Large intestine (tissue), 3 donors: ENCODE data around the gene NPHP4. TPM values are rescaled to one million over a fixed set of nuclear protein-coding genes. Genes with fewer than 3 reads are reported as not detected.

Experiments used
- DNase-seq, 2 donors: peaks; one replicate each; pipeline versions ENCODE4 v3.0.0 to v3.0.0-alpha.2; 2013
- H3K27ac ChIP-seq: one replicate; pipeline ENCODE4 v1.5.1; 2013; ENCODE audit warnings: low read length
- H3K27me3 ChIP-seq: 2 replicates; pipeline ENCODE4 v1.6.1; 2013; ENCODE audit warnings: low read length; ENCODE audit not compliant: control insufficient read depth, insufficient read depth
- H3K36me3 ChIP-seq: 2 replicates; pipeline ENCODE4 v1.6.1; 2013; ENCODE audit warnings: low read length; ENCODE audit not compliant: control insufficient read depth, insufficient read depth
- H3K4me1 ChIP-seq: one replicate; pipeline ENCODE4 v1.6.1; 2013; ENCODE audit warnings: low read length; ENCODE audit not compliant: control insufficient read depth, insufficient read depth
- H3K4me3 ChIP-seq: one replicate; pipeline ENCODE4 v1.5.1; 2013; ENCODE audit warnings: low read length
- H3K9me3 ChIP-seq: one replicate; pipeline ENCODE4 v1.6.1; 2013; ENCODE audit warnings: mild to moderate bottlenecking, low read depth, low read length, moderate library complexity; ENCODE audit not compliant: control insufficient read depth
- WGBS: methylation state at CpG from one replicate; pipeline ENCODE4 v1.1.5; 2013; ENCODE audit warnings: low lambda C conversion rate; ENCODE audit not compliant: insufficient coverage; 5-methylcytosine and 5-hydroxymethylcytosine counted together
- polyA plus RNA-seq: library from polyadenylated mRNA; unstranded; fragments of 120-200 nt; gene quantifications from one replicate; pipeline ENCODE4 v1.2.1, GENCODE V29; 2013

The NPHP4 gene
- polyA plus RNA-seq, 1 donor = 11.4 TPM

DNA sequence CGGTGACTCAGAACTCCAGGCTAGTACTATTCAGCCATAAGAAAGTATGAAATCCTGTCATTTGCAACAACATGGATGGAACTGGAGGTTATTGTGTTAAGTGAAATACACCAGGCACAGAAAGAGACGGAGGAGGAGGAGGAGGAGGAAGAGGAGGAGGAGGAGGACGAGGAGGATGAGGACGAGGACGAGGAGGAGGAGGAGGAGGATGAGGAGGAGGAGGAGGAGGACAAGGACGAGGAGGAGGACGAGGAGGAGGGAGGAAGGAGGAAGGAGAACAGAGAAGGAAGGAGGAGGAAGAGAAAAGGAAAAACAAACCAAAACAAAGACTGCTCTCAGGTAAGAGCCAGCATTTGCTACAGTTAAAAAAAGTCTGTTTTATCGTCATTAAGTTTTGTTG lies 178.7 kb downstream of the NPHP4 start:
- DNase-seq = no peak
- no peaks in the 10 kb centered on the region for H3K9me3 ChIP-seq
- H3K27me3 ChIP-seq = no peaks in the 10 kb centered on the region
- no peak overlapping the region for H3K4me3 ChIP-seq
- no peaks in the 10 kb centered on the region for H3K36me3 ChIP-seq
- WGBS = 62% methylated on average over 3 of the region's 8 CpGs
- H3K27ac ChIP-seq = no peak overlapping the region
- H3K4me1 ChIP-seq = no peaks in the 10 kb centered on the region

Other genes starting within 250 kb of the NPHP4 start
- gene KCNAB2, start 53.5 kb upstream of the NPHP4 start, polyA plus RNA-seq = 27.9 TPM
- gene CHD5, start 187.9 kb upstream of the NPHP4 start, polyA plus RNA-seq = 2.6 TPM
- gene RPL22, start 207.2 kb upstream of the NPHP4 start, polyA plus RNA-seq = 1,131 TPM
- gene RNF207, start 213.7 kb upstream of the NPHP4 start, polyA plus RNA-seq = 44.5 TPM
- gene ICMT, start 243.5 kb upstream of the NPHP4 start, polyA plus RNA-seq = 50.3 TPM